Stimulated activated CD4-positive, alpha-beta T cell treated with anti-CD3 and anti-CD28 coated beads, TNF-alpha, amount 100 ng/mL, for 1 hour (primary cell): ENCODE measurements around the gene CACNG3.
"Not testable (repeated sequence)": the region's sequence is repeated elsewhere in the genome, so short reads cannot be mapped to it uniquely, and the experiment has no call there.

Source experiments
- DNase-seq, 3 donors: peaks; one replicate each; pipeline ENCODE4 v3.0.0-alpha.2; 2020; ENCODE audit warnings: low read depth in 3 of 3, low spot score in 1 of 3

The CACNG3 gene

DNA sequence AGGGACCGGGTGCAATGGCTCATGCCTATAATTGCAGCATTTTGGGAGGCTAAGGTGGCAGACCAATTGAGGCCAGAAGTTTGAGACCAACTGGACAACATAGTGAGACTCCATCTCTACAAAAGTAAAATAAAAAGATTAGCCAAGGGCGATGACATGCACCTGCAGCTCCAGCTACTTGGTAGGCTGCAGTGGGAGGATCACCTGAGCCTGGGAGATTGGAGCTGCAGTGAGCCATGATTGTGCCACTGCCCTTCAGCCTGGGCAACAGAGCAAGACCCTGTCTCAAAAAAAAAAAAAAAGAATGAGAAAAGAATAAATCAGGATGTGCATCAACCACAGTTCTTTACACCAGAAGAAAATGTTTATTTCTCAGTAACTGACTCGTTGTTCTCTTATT lies 76.0 kb downstream of the CACNG3 start:
- DNase-seq = no peak

DNA sequence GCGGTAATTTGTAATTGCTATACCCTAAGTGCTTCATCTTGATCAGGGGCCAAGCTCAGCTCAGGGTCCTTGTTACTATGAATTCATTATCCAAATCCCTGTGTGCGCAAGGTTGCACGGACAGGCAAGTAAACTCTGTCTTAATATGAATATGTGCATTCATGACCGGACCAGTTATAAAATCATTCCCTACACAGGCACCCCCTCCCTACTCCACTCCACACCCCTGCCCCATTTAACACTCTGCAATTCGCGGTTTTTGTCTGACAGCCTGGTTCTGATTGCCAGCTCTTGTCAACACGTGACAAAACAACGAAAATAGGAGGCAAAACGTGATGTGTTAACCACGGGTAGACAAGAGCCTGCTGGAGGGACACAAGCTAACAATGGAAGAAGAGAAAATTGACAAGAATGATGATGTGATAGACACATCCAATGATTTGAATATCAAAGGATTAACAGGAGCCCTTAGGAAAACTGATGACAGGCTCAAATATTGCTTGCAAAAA lies 76.5 kb downstream of the CACNG3 start:
- no peak for DNase-seq

DNA sequence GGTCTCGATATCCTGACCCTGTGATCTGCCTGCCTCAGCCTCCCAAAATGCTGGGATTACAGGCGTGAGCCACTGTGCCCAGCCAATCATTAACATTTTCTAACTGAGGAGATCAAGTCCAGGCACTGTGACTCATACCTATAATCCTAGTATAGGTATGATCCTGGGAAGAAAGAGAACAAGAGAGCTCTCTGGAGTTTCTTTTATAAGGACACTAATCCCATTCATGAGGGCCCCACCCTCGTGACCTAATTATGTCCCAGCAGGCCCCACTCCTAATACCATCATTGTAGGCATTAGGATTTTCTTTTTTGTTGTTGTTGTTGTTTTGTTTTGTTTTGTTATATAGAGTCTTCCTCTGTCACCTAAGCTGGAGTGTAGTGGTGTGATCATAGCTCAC lies 80.4 kb downstream of the CACNG3 start:
- DNase-seq = no peak

DNA sequence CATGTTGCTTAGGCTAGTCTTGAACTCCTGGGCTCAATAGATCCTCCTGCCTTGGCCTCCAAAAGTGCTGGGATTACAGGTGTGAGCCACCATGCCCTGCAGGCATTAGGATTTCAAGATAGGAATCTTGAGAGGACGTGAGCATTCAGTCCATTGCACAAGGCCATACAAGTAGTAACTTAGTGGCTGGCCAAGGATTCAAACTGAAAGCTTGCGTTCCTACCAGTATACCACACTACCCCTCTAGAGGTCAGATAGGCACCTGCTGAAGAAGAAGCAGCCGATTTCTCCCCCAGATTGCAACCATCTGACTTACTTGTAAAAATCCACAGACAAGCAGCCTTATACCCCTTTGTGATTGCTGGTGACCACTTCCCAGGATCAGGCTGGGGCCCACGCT lies 80.9 kb downstream of the CACNG3 start:
- no peak for DNase-seq

DNA sequence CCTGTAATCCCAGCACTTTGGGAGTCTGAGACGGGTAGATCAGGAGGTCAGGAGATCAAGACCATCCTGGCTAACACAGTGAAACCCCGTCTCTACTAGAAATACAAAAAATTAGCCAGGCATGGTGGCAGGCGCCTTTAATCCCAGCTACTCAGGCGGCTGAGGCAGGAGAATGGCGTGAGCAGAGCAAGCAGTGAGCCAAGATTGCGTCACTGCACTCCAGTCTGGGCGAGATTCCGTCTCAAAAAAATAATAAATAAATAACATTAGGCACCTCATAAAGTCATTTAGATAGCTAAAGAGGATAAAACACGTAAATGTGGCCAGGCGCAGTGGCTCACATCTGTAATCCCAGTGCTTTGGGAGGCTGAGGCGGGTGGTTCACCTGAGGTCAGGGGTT lies 87.7 kb downstream of the CACNG3 start:
- DNase-seq = not testable (repeated sequence)

DNA sequence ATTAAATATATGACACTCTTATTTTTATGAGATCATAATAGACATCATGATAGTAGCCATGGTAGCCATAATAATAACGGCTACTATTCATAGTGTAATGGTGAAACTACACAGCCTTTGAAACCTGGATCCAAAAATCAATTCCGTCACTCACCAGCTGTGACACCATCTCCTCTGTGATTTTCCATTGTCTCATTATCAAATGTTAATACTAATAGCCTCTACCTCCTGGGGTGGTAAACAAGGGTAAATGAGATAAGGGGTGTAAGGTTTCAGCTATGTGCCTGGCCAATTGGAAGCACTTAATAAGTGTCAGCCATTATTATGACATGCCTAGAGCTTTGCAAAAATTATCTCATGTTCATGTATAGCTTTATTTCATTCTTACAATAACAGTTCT lies 88.6 kb downstream of the CACNG3 start:
- no peak for DNase-seq

DNA sequence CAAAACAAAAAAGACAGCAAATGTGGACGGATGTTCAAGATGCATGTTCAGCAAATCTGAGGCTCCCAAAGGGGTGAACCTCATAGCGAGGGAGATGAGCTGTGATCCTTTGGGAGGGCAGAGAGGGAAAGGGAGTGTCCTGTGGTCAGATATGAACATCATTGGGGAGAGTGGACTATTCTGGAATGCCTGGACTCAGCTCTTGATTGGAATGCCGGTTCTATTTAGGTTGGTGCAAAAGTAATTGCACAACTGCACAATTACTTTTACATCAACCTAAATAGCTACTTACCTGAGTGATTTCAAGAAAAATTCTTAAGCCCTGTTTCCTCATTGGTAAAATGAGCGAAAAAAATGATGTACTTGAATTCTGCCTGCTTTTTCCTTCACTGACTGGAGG lies 89.6 kb downstream of the CACNG3 start:
- DNase-seq = no peak

DNA sequence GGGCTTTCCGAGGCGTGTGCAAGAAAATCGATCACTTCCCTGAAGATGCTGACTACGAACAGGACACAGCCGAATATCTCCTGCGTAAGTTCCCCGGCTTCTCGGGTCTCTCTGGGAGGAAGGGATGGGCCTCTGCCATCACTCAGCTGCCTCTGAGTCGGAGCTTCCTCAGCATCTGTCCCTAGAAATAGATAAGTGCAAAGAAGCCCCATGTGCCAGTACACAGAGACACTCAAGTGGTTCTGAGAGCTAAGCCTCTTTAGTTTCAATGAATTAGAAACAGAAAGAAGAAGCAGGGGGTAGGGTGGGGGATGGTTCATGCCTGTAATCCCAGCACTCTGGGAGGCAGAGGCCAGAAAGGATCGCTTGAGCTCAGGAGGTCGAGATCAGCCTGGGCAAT lies 90.6 kb downstream of the CACNG3 start:
- no peak for DNase-seq

DNA sequence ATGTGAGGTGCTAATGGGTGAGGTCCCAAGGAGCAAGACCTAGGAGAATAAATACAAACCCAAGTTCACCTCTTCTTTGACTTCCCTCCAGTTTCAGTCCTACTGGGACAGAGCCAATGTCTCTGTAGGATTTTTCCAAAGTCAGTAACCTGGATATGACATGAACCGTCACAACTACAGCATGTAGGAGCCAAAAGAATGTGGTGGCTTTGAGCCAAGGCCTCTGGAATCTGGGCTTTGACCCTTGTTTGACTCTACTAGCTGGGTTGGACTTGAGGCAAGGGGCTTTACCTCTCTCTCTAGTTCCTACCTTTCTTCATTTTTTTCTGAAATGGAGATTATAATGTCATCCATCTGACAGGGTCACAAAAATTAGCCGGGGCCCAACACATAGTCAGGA lies 91.4 kb downstream of the CACNG3 start:
- DNase-seq = no peak

DNA sequence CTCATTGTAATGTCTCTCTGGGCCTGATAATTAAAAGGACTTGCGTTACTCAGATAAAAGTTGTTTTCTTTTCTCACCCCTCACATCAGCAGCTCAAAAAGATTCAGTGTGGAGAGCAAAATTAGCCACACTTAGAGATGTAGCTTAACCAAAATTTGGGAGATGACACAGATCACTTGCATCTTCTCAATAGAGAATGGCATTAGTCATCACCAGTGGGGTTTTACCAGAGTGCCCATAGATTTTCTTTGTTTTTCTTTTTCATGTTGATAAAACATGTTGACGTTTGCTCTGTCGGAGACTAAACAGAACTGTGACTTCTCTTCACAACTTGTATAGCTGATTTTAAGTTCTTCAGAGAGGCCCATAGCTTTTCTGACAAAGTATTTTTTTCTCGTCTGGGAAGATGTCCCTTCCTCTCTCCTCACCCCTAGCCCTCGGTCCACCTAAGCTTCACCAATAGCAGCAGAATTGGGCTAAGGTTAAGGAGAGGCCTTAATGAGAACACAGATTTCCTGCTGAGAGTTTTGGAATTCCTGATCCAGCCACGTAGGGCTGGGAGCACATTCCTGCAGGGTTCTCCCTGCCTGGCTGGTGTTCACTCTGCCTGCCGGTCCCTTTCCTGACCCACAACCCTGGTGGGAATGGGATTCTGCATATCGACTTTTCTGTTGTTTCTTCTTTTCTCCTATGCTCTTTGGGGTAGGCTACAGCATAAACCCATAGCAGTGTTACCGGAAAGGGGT lies 92.6 kb downstream of the CACNG3 start:
- no peak for DNase-seq

DNA sequence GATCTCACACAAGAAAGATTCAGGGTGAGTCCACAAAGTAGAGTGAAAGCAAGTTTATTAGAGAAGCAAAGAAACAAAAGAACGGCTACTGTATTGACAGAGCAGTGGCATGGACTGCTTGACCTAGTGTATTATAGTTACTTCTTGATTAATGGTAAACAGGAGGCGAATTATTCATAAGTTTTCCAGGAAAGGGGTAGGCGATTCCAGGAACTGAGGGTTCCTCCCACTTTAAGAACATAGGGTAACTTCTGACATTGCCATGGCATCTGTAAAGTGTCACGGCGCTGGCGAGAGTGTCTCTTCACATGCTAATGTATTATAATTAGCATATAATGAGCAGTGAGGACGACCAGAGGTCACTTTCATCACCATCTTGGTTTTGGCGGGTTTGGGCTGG lies 93.2 kb downstream of the CACNG3 start:
- DNase-seq = no peak

DNA sequence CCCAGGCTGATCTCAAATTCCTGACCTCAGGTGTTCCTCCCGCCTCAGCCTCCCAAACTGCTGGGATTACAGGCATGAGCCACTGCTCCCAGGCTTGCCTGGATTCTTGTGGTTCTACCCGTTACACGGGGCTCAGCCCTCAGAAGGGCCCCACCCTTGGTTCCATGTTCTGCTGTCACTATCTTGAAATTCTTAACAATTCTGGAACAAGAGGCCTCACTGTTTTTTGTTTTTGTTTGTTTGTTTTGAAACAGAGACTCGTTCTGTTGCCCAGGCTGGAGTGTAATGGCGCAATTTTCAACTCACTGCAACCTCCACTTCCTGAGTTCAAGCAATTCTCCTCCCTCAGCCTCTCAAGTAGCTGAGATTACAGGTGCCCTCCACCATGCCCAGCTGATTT lies 96.6 kb downstream of the CACNG3 start:
- no peak for DNase-seq

DNA sequence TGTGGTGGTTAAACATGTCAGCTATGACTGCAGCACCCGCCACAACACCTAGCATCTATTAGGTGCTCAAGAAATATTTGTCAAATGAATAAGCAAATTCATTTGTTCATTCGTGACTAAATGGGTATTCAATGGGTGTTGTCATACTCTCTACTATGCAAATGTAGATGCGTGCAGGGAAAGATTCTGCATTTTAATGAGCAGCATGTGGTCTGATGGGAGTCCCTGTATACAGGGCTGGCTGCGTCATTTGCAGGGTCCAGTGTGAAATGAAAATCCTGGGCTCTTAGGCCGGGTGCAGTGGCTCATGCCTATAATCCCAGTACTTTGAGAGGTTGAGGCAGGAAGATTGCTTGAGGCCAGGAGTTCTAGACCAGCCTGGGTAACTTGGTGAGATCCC lies 97.5 kb downstream of the CACNG3 start:
- no peak for DNase-seq

DNA sequence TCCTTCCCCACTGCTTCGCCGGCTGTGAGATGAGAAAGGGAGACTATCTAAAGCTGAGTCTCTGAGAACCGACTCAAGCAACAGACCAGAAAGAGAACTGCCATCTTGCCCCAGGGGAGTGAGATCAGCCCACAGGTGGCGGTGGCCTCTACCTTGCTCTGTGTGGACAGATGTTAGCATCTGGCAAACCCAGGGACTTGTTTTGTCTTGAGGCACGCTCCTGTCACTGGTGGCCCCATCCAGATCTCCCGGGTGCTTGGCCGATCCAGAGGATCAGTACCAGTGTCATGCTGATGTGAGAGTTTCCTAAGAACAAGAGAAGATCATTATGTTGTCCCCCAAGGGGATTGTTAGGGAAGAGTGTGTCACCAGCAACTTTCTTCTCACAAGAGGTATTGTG lies 101.4 kb downstream of the CACNG3 start:
- DNase-seq = no peak

DNA sequence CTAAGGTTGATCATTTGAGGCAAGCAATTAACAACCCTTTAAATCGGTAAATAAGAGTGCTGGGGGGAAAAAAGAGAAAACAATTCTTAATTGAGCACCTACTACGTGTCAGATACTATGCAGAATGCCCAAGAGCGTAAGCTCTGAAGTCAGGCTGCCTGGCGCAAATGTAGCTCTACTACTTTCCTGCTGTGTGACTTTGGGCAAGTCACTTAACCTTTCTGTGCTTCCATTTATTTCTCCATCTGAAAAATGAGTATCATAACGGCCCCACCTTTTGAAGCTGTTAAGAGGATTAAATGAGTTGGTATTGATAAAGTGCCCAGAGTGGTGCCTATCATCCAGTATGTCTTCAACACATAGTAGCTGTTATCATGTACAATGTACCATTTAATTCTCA lies 102.0 kb downstream of the CACNG3 start:
- DNase-seq = no peak

DNA sequence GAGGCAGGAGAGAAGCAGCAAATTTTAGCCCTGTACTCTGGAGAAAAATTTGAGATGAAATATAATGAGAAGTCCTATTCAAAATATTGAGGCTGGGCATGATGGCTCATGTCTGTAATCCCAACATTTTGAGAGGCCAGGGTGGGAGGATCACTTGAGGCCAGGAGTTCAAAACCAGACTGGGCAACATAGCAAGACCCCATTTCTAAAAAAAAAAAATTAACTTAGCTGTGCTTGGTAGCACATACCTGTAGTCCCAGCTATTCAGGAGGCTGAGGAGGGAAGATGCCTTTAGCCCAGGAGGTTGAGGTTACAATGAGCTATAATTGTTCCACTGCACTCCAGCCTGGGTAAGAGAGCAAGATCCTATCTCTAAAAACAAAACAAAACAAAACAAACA lies 103.4 kb downstream of the CACNG3 start:
- no peak for DNase-seq

DNA sequence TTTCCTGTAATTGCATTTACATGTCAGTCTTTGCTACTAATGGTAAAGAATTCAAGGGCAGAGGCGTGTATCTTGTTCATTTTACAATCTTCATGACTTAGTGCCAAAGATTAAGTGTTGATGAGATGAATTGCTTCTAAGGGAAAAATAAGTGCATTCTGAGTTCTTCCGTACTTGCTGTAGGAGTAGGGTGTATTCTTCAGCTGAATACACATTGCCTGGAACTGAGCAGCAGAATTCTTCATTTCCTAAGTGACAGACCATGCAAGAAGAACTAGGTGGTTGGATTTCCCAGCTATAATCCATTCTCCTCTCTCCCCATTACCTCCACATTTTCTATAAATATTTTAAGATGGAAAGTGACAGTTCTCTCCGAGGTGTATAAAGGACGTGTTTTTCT lies 104.8 kb downstream of the CACNG3 start:
- DNase-seq = no peak

DNA sequence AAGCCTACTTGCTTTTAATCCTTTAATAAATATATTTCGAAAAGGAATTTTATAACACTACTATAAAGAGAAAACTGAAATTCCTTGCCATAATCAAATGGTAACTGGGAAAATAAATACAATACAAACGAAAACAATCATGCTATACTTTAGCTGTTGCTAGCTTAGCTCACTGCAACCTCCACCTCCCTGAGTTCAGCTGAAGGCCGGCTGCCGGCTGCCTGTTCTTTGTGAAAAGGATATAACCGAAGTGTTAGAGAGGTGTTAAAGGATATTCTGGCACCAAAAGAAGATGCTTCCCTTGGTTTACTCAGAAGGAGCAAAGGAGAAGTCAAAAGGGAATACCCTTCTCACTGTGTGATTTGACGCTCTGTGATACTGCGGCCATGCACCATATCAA lies 108.5 kb downstream of the CACNG3 start:
- DNase-seq = no peak

DNA sequence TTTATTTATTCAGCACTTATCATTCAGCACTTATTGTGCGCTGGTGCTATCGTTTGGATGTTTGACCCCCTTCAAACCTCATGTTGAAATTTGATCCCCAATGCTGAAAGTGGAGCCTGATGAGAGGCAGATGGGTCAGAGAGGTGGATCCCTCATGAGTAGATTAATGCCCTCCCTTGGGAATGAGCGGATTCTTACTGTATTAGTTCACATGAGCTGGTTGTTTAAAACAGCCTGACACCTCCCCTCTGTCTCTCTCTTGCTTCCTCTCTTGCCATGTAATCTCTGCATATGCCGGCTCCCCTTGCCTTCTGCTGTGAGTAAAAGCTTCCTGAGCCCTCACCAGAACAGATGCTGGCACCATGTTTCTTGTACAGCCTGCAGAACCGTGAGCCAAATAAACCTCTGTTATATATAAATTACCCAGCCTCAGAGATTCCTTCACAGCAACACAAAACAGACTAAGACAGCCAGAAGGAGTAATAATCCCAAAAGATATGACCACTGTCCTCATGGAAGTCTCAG lies 111.1 kb downstream of the CACNG3 start:
- no peak for DNase-seq

DNA sequence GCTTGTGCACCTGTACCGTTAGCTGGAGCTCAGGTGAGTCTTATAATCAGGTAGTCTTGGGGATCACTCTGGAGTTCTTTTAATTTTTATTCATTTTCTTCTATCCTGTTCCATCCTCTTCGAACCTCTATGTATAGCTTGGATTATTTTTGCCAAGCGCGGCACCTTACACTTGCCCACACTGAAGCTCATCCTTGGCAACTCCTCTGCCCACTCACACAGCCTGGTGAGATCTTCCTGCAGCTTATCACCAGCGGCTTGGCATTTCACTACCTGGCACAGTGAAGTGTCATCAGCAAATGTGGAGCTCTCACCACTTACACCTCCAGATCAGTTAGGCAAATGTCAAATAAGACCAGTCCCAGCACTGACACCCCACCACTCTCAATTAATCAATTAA lies 116.7 kb downstream of the CACNG3 start:
- no peak for DNase-seq

DNA sequence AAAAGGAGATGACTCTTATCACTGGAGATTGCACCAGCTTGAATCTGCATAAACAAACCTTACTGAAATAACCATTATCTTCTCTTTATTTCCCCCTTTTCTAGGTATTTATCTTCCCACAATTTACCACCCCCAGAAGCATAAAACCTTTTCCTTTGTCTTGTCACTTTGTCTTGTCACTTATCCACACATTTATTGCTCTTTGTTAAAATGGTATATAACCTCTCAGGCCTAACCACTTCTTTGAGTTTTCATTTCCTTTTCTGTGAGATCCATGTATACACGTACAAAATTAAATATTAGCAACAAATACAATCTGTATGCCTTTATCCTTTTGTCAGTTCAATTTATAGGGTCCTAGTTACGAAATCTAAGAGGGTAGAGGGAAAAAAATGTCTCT lies 122.9 kb downstream of the CACNG3 start:
- DNase-seq = no peak

DNA sequence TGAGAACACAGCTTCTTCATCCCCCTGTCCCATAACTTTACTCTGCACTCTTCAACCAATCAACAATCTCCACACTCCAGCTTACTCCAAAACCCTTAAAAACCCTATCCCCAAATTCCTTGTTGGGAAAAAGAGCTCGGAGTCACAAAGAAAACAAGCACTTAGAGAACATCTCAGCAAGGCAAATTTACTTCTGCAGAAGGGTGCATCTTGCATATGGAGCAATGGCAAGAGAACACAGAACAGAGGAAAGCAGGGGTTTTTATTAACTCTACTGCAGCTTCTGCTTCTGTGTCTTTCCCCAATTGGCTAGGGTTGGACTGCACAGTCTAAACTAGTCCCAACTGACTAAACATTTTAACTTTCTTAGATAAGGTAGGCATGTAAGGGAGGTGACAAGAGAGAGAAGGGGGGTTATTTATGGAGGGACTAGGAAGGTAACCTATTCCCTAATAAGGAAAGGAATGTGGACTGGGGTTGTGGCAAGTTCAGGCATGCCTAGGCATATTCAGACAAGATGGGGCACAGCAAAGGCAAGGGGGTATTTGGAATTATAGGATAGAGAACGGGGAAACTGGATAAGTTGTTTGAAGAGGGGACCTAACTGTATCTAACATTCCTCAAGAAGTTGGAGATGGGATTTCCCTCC lies 125.5 kb downstream of the CACNG3 start:
- DNase-seq = no peak
